ENCODE data around the gene EXOC4.

Gene EXOC4

DNA sequence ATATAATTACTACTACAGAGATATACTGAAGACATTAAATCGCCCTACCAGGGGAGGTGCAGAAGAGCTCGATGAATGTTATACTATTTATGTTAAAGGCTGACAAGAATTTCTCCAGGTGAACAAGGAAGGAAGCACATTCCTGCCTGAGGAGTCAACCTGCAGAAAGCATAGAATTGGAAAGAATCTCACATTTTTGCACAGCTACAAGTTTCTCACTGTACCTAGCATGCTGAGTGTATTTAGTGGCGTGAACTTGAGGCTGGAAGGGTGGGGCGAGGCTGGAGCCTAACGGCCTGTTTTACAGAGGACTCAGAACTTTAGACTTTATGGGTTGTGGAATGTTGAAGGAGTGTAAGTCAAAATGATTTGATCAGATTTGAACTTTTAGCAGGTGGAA lies 500.6 kb downstream of the EXOC4 start:
- no peak overlapping the region for H3K4me3 ChIP-seq (ENCODE audit: low read depth, low read length)
- H3K9me3 ChIP-seq (ENCODE audit: control insufficient read depth, insufficient read depth, low read depth, low read length) = no peaks in the 10 kb centered on the region
- no peaks in the 10 kb centered on the region for H3K36me3 ChIP-seq (ENCODE audit: control insufficient read depth in 2 of 2, insufficient read depth in 1 of 2, low read length in 2 of 2)
- H3K27ac ChIP-seq (ENCODE audit: extremely low read depth, low read depth, low read length) = no peak overlapping the region
- ChIA-PET CTCF (interaction anchor here (0.7 kb wide), 1 partner anchor 19 kb away, joined by 3 read pairs; no protein-coding TSS in a partner anchor), POLR2A (no interaction called here)
- TF ChIP-seq GLIS2 (tag by site-specific recombination; IDR thresholded peaks at IDR 0.05) (no peak), ZNF221 (tag by site-specific recombination; IDR thresholded peaks at IDR 0.05; ENCODE audit: borderline replicate concordance) (no peak), SP2 (tag by site-specific recombination; IDR thresholded peaks at IDR 0.05) (no peak), ZNF140 (tag by site-specific recombination; IDR thresholded peaks at IDR 0.05) (no peak), HOXD13 (CRISPR knock-in tag; IDR thresholded peaks at IDR 0.05; ENCODE audit: borderline replicate concordance) (no peak), MEIS1 (CRISPR knock-in tag; IDR thresholded peaks at IDR 0.05; ENCODE audit: borderline replicate concordance) (no peak), ZNF561 (tag by site-specific recombination; IDR thresholded peaks at IDR 0.05; ENCODE audit: borderline replicate concordance) (no peak)
- TF ChIP-seq, protein P1, sequence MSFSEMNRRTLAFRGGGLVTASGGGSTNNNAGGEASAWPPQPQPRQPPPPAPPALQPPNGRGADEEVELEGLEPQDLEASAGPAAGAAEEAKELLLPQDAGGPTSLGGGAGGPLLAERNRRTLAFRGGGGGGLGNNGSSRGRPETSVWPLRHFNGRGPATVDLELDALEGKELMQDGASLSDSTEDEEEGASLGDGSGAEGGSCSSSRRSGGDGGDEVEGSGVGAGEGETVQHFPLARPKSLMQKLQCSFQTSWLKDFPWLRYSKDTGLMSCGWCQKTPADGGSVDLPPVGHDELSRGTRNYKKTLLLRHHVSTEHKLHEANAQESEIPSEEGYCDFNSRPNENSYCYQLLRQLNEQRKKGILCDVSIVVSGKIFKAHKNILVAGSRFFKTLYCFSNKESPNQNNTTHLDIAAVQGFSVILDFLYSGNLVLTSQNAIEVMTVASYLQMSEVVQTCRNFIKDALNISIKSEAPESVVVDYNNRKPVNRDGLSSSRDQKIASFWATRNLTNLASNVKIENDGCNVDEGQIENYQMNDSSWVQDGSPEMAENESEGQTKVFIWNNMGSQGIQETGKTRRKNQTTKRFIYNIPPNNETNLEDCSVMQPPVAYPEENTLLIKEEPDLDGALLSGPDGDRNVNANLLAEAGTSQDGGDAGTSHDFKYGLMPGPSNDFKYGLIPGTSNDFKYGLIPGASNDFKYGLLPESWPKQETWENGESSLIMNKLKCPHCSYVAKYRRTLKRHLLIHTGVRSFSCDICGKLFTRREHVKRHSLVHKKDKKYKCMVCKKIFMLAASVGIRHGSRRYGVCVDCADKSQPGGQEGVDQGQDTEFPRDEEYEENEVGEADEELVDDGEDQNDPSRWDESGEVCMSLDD (tag by site-specific recombination; IDR thresholded peaks at IDR 0.05) = no peak
- H3K4me1 ChIP-seq (ENCODE audit: control insufficient read depth, insufficient read depth, low read length) = peaks cover 3% of the 10 kb centered on the region; the same call in 1 of the 2 replicates

GRCh38 chr7:133754708-133755107 lies 501.8 kb downstream of the EXOC4 start:
- H3K9me3 ChIP-seq (ENCODE audit: control insufficient read depth, insufficient read depth, low read depth, low read length) = no peaks in the 10 kb centered on the region
- H3K4me3 ChIP-seq (ENCODE audit: low read depth, low read length) = no peak overlapping the region
- POLR2A ChIA-PET = no interaction called here
- peaks cover 3% of the 10 kb centered on the region; the same call in 1 of the 2 replicates for H3K4me1 ChIP-seq (ENCODE audit: control insufficient read depth, insufficient read depth, low read length)
- CTCF ChIA-PET = interaction anchor here (0.6 kb wide), 2 partner anchors 92 to 155 kb away, joined by 3 to 5 read pairs; no protein-coding TSS in a partner anchor
- no peak for TF ChIP-seq ZNF548 (tag by site-specific recombination; IDR thresholded peaks at IDR 0.05)
- no peak for TF ChIP-seq ZNF645 (tag by site-specific recombination; IDR thresholded peaks at IDR 0.05)
- 0 out of 2 replicates have a peak, but pooled peaks have one; percentile 43 for TF ChIP-seq FEZF1 (tag by site-specific recombination; IDR thresholded peaks at IDR 0.05)
- TF ChIP-seq ZNF394 (tag by site-specific recombination; IDR thresholded peaks at IDR 0.05; ENCODE audit: borderline replicate concordance) = no peak
- TF ChIP-seq ZNF677 (tag by site-specific recombination; IDR thresholded peaks at IDR 0.05) = no peak
- no peaks in the 10 kb centered on the region for H3K36me3 ChIP-seq (ENCODE audit: control insufficient read depth in 2 of 2, insufficient read depth in 1 of 2, low read length in 2 of 2)
- H3K27ac ChIP-seq (ENCODE audit: extremely low read depth, low read depth, low read length) = no peak overlapping the region

DNA sequence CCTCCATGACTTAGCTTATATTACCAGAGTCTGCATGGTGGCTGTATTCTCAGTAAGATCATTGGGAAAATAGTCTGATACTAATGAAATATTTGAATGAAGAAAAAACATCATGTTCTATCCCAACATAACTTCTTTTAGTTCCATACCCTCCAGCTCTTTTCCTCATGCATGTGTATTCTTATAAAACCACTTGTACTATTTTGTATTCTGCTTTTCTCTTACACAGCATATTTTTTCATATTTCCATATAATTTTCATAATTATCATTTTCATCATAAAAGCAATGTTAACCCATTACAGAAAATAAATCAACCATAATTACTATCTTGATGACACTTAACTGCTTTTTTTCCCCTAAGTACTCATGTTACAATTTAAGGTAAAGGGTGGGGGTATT lies 503.0 kb downstream of the EXOC4 start:
- Histone ChIP-seq H3K4me1 (ENCODE audit: control insufficient read depth, insufficient read depth, low read length) (peaks cover 3% of the 10 kb centered on the region; the same call in 1 of the 2 replicates), H3K27ac (ENCODE audit: extremely low read depth, low read depth, low read length) (no peak overlapping the region), H3K36me3 (ENCODE audit: control insufficient read depth in 2 of 2, insufficient read depth in 1 of 2, low read length in 2 of 2) (no peaks in the 10 kb centered on the region), H3K4me3 (ENCODE audit: low read depth, low read length) (no peak overlapping the region), H3K9me3 (ENCODE audit: control insufficient read depth, insufficient read depth, low read depth, low read length) (no peaks in the 10 kb centered on the region)
- CTCF ChIA-PET = interaction anchor here (0.8 kb wide), 1 partner anchor 12 kb away, joined by 4 read pairs; no protein-coding TSS in a partner anchor
- POLR2A ChIA-PET = no interaction called here
- TF ChIP-seq ZNF280C (tag by site-specific recombination; IDR thresholded peaks at IDR 0.05) (no peak), ZNF529 (tag by site-specific recombination; IDR thresholded peaks at IDR 0.05; ENCODE audit: insufficient replicate concordance) (no peak), ZNF114 (tag by site-specific recombination; IDR thresholded peaks at IDR 0.05) (no peak), ZNF19 (tag by site-specific recombination; IDR thresholded peaks at IDR 0.05; ENCODE audit: low read depth) (no peak), ZNF521 (tag by site-specific recombination; IDR thresholded peaks at IDR 0.05) (no peak)
- TF ChIP-seq, protein P2, sequence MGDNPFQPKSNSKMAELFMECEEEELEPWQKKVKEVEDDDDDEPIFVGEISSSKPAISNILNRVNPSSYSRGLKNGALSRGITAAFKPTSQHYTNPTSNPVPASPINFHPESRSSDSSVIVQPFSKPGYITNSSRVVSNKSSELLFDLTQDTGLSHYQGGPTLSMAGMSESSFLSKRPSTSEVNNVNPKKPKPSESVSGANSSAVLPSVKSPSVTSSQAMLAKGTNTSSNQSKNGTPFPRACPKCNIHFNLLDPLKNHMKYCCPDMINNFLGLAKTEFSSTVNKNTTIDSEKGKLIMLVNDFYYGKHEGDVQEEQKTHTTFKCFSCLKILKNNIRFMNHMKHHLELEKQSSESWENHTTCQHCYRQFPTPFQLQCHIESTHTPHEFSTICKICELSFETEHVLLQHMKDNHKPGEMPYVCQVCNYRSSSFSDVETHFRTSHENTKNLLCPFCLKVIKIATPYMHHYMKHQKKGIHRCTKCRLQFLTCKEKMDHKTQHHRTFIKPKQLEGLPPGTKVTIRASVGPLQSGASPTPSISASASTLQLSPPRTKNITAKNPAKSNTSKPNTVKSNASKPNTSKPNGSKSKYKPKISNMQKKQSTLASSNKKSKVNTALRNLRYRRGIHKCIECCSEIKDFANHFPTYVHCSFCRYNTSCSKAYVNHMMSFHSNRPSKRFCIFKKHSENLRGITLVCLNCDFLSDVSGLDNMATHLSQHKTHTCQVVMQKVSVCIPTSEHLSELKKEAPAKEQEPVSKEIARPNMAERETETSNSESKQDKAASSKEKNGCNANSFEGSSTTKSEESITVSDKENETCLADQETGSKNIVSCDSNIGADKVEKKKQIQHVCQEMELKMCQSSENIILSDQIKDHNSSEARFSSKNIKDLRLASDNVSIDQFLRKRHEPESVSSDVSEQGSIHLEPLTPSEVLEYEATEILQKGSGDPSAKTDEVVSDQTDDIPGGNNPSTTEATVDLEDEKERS (tag by site-specific recombination; IDR thresholded peaks at IDR 0.05) = no peak
- TF ChIP-seq, protein P3, sequence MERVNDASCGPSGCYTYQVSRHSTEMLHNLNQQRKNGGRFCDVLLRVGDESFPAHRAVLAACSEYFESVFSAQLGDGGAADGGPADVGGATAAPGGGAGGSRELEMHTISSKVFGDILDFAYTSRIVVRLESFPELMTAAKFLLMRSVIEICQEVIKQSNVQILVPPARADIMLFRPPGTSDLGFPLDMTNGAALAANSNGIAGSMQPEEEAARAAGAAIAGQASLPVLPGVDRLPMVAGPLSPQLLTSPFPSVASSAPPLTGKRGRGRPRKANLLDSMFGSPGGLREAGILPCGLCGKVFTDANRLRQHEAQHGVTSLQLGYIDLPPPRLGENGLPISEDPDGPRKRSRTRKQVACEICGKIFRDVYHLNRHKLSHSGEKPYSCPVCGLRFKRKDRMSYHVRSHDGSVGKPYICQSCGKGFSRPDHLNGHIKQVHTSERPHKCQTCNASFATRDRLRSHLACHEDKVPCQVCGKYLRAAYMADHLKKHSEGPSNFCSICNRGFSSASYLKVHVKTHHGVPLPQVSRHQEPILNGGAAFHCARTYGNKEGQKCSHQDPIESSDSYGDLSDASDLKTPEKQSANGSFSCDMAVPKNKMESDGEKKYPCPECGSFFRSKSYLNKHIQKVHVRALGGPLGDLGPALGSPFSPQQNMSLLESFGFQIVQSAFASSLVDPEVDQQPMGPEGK (tag by site-specific recombination; IDR thresholded peaks at IDR 0.05) = no peak
